HG03280 (cell line): Measurements from ENCODE around the gene DCAF7.
A peak's percentile ranks its signal among the peaks of the same experiment; 100 is the strongest.

Experiments used
- ATAC-seq: cut with Tn5 transposase; IDR thresholded peaks from one replicate; pipeline ENCODE4 v1.9.1; 2021; ENCODE audit warnings: mild to moderate bottlenecking, moderate library complexity; ENCODE audit not compliant: unreplicated experiment

Gene DCAF7

GRCh38 chr17:63579633-63580032 lies 29.4 kb downstream of the DCAF7 start:
- no peak for ATAC-seq

- ATAC-seq: no peak
These were observed 37.5 kb downstream of the DCAF7 start for GRCh38 chr17:63587770-63588169.

GRCh38 chr17:63588797-63589196 lies 38.5 kb downstream of the DCAF7 start:
- no peak for ATAC-seq

GRCh38 chr17:63589646-63590045 lies 39.4 kb downstream of the DCAF7 start:
- ATAC-seq: no peak

GRCh38 chr17:63592797-63593196 lies 42.5 kb downstream of the DCAF7 start:
- no peak for ATAC-seq

- ATAC-seq: no peak
These were observed 44.9 kb downstream of the DCAF7 start for GRCh38 chr17:63595132-63595531.

- no peak for ATAC-seq
These were observed 46.7 kb downstream of the DCAF7 start for GRCh38 chr17:63596856-63597586.

GRCh38 chr17:63598281-63598680 lies 48.0 kb downstream of the DCAF7 start:
- ATAC-seq: no peak

GRCh38 chr17:63600569-63601438 lies 50.5 kb downstream of the DCAF7 start, which contains the start of gene TACO1:
TSS of gene TACO1 (plus strand) at chr17:63600895. CDS start at chr17:63601084, 189 bp downstream.
- peak; percentile 84 for ATAC-seq

GRCh38 chr17:63601439-63602371 lies 51.4 kb downstream of the DCAF7 start:
- no peak for ATAC-seq

- no peak for ATAC-seq
These were observed 59.7 kb downstream of the DCAF7 start for GRCh38 chr17:63609816-63610573.

GRCh38 chr17:63610854-63611253 lies 60.6 kb downstream of the DCAF7 start:
- no peak for ATAC-seq

GRCh38 chr17:63611354-63611753 lies 61.1 kb downstream of the DCAF7 start:
- ATAC-seq: no peak

GRCh38 chr17:63613663-63614062 lies 63.4 kb downstream of the DCAF7 start:
- no peak for ATAC-seq

GRCh38 chr17:63621229-63621683 lies 71.0 kb downstream of the DCAF7 start:
- ATAC-seq: no peak

GRCh38 chr17:63621684-63622573 lies 71.7 kb downstream of the DCAF7 start, which contains the start of gene MAP3K3:
TSS of gene MAP3K3 (plus strand) at chr17:63622417. CDS start at chr17:63622760, 343 bp downstream.
- peak; percentile 90 for ATAC-seq

- peak; percentile 25 for ATAC-seq
These were observed 72.5 kb downstream of the DCAF7 start for GRCh38 chr17:63622574-63623390.
